Stimulated activated CD8-positive, alpha-beta memory T cell treated with anti-CD3 and anti-CD28 coated beads, Interleukin-4, amount 100 ng/mL, for 48 hours (primary cell): ENCODE results near the gene RAPGEF2.
"Not testable (repeated sequence)": the region's sequence is repeated elsewhere in the genome, so short reads cannot be mapped to it uniquely, and the experiment has no call there.

Experiments used
- DNase-seq: peaks from one replicate; pipeline ENCODE4 v3.0.0-alpha.2; 2020

Gene RAPGEF2

DNA sequence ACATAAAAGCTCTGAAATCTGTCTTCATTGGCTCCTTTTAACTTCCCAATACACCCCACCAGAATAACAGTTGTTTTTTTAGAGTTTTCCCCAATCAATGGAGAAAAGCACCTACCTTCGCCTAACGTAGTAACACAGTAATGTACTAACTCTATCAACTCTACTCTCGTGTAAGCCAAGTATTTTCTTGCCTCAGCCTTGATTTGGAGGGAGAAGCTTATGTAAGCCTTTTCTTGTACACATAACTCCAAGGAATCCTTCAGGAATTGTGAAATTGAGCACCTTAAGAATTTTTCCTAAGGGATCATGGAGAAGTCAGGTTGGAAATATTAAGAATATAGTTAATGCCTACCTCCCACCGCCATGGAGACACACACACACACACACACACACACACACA, 181.2 kb downstream of the RAPGEF2 start:
- DNase-seq = no peak

DNA sequence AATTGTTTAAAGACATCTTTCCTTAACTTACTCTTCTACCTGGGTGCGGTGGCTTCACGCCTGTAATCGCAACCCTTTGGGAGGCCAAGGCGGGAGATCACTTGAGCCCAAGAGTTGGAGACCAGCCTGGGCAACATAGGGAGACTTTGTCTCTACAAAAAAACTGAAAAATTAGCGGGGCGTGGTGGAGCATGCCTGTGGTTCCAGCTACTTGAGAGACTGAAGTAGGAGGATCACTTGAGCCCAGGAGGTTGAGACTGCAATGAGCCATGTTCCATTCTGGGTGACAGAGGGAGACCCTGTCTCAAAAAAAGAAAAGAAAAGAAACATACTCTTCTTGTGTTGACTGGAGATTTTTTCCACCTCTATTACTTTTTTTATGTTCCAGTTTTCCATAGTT, 181.9 kb downstream of the RAPGEF2 start:
- no peak for DNase-seq

DNA sequence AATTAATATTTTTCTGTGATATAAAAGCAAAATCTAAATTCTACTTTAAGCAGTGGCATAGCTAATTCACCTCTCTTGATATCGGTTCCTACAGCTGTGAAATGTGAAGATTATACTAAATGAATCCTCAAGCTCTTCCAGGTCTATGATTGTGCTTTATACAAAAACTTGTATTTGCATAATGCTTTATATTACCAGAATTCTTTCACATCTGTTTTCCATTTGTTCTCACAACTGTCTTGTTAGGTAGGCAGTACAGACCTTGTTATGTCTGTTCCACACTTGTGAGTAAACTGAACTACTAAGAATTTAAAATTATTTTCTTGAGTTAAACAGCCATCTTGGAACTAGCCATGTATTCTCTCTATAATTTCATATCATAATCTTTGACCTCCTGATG, 184.9 kb downstream of the RAPGEF2 start:
- DNase-seq = no peak

DNA sequence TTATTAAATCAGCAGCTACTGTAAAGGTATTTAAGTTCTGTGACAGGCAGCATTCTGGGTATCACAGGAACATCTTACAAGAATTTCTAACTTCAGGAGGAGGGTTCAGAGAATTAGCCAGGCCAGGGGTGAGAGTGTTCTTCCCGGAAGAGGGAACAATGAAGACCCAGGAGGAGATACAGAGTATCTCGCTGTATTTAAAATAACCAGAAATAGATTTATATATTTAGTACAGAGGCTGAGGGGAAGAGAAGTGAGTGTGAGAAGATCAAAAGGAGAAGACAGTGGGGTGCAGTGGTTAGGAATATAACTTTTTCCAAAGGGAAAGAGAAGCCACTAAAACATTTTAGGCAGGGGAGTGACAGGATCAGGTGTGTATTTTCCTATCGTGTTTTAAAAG, 186.8 kb downstream of the RAPGEF2 start:
- no peak for DNase-seq

DNA sequence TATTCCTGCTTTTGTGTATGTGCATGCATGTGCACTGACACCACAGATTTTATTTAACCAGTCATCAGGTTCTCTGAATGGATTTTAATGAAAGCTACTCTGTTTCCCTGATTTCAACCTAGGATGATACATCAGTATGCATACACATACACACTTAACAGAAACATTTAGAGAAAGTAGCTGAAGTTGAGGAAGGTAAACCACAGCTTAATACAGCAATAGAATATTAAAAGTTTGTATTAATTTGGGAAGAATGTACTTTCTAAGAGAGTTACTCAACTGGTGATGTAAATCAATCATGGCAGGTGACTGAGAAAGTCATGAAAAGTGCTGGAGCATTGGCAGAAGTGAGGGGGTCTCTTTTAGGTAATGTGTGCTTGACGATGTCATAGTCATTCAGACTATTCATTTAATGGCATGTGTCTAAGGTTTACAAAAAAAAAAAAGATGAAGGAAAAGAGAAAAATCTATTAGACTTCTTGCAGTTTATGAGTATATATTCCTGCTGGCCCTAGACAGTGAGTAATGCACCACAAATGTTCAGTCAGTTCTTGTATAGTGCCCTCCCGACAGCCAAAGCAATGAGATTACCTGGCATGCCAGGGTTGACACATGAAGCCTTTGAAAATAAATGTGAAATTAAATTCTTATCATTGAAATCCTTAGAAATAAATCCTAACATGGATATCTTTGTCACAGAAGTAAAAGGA, 187.6 kb downstream of the RAPGEF2 start:
- no peak for DNase-seq

DNA sequence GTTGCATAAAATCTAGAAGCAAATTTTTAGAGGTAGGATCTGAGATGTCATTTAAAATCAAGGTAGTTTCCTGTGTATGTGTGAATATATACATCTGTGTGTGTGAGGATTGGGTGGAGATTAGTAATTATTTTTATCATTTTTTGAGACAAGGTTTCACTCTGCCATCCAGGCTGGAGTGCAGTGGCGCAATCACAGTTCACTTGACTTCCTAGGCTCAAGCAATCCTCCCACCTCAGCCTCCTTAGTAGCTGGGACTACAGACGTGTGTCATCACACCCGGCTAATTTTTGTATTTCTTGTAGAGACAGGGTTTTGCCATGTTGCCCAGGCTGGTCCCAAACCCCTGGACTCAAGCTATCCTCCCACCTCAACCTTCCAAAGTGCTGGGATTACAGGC, 188.3 kb downstream of the RAPGEF2 start:
- DNase-seq = no peak

DNA sequence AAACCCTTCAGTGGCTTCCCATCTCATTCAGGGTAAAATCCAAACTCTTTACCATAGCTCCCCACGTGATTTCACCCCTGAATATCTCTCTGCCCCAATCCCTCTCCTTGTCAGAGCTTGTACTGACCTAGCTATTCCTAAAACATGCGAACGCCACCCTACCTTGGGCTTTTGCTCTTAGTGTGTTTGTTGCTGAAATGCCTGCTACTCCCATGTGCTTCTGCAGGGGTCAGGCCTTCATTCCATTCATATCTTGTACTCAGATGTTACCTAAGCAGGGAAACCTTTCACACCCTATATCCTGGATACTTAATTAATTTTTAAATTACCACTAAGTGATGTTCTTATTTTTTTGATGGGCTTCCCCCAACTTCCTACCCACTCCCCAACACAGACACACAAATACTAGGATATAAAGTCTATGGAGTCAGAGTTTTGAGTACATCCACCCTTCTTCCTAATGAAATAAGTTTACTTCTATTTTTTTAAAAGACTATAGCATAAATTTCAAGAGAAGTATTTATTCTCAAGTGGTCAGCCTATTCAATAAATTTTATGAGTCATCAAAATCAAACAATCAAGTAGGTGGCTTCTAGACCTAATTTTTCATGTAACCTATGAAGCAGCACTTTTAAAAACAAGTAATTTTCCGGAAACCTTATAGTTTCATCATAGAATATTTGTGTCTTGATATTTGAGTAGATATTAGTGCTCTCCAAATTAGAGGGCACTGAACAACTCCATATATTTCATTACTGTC, 189.4 kb downstream of the RAPGEF2 start:
- DNase-seq = no peak

DNA sequence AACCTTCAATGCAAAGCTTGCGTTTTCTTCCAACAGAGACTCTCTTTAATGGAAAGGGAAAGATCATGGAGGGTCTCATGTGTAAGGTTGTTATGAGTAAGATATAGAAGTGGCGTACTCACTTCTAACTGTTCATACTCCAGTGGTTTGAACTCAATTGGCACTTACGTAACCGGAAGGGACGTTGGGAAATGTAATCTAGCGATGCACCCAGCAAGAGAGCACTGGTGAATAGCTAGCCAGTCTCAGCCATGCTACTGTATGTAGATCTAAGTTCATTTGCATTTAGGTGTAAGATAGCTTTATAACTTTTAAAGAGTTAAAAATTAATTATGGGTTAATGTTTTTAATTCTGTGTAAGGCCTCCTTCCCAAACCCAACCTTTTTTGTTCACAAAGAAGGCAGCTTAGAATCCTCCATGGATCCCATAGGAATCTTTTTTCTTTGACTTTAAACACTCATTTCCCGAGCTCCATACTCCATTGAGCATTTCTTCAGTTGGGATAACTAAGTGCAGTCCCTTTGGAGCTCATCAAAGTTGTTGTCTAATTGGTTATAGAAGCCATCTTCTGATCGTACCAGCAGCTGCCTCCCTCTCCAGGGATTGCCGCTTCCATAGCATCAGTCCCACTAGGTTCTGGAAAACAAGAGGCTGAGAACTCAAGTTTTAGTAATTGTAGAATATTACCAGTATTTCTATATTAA, 191.1 kb downstream of the RAPGEF2 start:
- no peak for DNase-seq

DNA sequence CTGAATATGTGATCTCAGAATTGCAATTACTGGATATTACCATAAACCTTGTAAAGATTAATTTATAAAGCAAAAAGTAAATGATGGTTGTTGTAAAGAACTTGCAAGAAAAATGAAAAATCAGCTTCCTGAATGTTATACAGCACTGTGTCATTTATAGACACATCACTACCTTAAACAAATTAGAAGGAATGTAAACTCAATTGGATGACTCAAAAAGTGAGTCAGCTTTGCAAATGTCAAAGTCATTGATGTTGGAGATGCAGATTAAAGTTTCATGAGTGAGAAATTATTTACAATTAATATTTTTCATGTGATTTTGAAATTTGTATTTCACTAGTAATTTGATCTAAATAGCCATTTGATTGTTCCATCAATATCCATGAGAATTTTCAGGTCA, 193.2 kb downstream of the RAPGEF2 start:
- no peak for DNase-seq

DNA sequence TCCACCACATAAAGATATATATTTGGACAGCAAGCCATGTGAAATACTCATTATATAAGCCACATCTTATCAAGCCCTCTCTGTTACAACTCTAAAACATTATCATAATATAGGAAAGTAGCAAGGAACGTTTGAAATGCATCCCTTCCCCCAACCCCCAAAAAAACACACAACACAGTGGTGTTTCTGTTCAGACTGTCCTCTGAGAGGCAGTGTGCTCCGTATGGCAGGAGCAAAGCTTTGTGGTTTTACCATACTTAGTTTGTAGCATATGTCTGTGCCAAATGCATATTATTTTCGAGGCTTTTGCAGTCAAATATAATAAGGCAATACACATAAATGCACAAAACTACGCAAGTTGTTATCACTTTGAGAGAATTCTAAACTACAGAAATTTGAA, 194.2 kb downstream of the RAPGEF2 start:
- no peak for DNase-seq

DNA sequence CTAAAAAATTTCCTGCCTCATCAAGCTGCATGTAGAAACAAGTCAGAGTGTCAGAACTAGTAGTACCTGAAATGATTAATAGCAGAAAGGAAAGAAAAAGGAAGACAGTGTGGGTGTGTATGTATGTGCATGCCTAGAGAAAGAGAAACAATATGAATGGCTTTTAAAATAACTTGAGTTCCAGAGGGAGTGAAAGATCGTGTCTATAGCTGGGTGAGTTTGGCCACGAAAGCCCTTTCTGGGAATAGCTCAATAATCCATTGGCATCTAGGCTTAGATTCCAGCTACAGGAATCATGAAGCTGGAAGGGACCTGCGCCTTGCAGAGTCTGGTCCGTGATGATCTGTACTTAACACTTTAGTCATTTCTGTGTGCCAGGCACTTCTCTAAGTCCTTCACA, 195.6 kb downstream of the RAPGEF2 start:
- DNase-seq = no peak

DNA sequence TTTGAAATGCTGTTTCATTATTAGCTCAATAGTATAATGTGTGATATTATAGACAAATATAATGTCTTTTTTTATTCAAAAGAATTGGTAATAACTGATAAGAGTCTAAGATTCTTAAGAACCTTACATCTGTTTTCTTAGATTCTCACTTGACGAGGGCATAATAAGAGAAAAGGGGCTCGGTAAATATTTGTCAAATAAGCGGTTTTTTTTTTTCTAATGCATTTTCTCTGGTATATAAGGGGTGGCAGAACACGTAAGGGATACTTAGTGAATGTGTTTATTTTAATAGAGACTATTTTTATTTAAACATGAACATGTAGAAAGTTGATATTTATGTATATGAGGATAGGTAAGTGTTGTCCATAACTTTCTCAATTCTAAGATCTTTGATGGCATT, 200.6 kb downstream of the RAPGEF2 start:
- DNase-seq = no peak

DNA sequence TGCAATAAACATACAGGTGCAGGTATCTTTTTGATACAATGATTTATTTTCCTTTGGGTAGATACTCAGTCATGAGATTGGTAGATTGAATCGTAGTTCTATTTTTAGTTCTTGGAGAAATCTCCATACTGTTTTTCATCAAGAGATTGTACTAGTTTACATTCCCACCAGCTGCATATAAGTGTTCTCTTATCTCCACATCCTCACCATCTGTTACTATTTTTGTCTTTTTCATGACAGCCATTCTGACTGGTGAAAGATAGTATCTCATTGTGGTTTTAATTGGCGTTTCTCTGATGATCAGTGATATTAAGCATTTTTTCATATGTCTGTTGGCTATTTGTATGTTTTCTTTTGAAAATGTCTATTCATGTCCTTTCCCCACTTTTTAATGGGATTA, 202.2 kb downstream of the RAPGEF2 start:
- no peak for DNase-seq

DNA sequence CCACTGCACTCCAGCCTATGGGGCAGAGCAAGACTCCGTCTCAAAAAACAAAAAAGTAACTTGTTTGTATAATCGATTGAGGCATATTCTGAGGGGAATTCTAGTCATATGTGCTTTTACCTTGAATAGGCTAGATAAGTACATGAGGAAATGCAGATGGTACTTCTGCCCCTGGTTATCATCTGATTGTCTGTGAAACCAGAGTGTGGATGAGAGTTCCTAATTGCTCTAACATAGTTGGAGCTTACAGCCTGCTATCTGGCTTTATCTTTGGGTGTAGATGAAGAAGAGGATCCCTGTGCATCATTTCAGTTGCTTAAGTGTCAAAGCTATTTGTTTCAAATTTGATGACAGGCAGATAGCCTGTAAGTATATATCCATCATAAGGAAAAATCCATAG, 205.1 kb downstream of the RAPGEF2 start:
- no peak for DNase-seq

DNA sequence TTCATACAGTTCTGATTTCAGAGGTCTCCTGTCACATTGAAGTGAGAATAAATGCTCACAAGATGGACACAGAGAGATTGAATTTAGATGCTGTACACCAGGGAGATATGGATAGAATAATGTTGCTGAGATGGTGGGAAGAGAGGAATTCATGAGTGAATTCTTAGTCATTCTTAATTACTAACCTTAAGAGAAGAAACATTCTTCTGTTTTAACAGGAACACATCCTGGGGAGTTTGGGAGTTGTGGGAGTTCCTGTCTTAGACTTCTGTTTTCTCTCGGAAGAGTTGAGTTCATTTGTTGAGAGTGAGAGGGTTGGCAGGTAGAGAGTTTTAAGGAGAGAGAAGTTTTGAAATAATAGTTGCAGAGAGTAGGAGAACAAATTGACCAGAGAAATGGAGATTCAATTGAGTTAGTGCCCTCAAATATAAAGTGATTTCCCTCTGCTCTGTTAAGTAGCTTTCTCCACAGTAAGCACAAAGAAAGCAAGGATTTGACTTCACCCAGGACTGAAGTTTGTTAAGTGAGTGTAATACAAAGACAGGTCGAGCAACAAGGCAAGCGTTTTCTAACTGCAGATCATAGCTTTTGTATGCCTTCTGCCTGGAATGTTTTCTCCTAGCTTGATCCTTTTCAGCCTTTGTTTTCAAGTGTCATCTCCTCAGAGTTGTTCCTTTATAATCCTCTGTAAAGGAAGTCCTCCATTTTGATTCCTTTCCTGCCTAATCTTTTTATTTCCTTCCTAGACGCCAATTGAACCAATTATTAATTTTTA, 205.9 kb downstream of the RAPGEF2 start:
- no peak for DNase-seq

DNA sequence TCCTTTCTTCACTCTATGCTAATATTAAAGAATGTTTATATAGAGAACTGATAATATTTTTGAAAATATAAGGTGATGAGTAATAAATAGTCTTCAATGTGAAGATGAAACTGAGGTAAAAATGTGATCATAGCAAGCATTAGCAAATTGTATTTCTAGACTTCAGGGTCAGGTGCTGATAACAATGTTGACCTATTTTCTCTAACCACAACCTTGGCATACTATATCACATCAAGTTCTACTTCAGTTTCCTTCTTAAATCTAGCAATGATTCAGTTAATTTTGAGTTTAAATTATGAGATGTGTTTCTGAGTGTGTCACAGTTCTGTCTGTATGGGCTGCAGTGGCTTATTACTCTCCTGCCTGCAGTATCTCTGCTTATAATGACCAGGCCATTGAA, 209.4 kb downstream of the RAPGEF2 start:
- DNase-seq = no peak

DNA sequence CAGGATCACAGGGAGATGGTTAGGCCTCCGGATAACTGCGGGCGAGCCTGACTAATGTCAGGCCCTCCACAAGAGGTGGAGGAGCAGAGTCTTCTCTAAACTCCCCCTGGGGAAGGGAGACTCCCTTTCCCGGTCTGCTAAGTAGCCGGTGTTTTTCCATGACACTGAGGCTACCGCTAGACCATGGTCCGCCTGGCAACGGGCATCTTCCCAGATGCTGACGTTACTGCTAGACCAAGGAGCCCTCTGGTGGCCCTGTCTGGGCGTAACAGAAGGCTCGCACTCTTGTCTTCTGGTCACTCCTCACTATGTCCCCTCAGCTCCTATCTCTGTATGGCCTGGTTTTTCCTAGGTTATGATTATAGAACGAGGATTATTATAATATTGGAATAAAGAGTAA, 213.0 kb downstream of the RAPGEF2 start:
- DNase-seq = not testable (repeated sequence)

DNA sequence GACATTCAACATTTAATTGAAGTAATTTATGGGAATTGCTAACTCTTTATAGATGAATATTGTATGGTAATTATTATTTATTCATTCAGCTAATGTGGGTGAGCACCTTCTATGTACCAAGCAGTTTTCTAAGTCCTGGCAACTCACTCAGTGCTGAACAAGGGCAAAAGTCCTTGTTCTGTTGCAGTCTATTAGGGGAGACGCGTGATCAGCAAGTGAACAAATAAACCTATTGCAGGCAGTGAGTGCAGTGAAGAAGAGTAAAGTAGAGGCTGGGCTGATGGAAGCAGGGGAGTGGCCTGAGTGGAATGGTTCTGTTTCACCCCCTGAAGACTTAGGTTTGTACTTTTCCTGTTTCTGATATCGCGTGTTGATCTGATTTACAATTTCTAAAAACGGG, 214.3 kb downstream of the RAPGEF2 start:
- DNase-seq = no peak

DNA sequence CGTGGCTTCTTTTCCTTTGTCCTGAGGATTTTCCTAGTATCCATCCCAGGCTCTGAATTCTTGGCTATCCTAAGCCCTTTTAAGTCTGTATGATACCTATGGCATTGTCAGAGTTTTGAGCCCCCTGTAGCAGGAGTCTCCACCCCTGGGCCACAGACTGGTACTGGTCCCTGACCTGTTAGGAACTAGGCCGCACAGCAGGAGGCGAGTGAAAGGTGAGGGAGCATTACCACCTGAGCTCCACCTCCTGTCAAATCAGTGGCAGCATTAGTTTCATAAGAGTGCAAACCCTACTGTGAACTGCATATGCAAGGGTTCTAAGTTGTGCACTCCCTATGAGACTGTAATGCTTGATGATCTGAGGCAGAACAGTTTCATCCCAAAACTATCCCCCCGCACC, 216.1 kb downstream of the RAPGEF2 start:
- no peak for DNase-seq

DNA sequence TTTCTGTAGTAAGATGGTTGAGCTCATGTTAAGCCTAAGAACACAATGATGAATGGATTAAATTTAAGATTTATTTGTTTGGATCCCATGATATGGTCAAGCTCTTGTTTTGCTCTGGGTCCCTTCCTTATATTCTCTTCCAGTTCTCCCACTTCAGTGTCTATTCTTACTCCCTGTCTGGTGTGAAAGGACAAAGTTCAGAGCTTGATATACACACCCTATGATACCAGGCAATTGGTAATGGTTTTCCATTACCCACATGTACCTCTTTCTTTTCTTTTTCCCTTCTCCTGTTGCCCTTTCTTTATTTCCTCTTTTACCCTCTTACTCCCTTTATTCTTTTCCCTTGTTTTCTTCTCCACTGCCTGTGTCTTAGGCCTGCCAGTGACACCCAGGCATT, 223.6 kb downstream of the RAPGEF2 start:
- DNase-seq = no peak

DNA sequence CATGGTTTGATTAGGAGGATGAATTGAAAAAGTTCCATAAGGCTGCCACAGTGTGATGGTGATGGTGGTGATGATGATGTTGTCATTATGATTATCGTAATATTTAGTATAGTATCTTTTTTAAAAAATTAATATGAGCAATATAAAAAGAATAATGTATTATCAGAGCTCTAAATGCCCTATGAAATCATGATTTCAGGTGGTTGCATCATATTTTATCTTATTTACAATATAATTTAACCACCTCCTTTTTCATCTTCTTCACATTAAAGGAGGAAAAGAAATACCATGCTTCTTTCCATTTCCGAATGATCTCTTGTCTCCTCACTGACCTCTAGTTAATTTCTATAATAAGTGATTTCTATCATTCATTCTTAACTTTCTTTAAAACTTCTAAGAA, 225.9 kb downstream of the RAPGEF2 start:
- no peak for DNase-seq

DNA sequence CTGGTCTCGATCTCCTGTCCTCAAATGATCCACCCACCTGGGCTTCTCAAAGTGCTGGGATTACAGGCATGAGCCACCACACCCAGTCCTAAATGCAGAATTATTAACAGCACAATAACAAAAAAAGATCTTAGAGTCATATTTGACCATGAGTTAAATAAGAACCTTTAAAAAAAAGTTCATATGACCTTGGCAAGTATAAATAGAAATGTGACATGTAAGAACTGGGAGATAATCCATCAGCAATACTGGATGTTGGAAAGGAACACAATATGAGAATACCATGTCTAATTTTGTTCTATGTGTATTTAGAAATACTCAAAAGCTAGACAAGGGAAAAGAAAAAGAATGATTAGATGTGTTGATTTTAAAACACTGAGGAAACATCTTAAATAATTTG, 231.6 kb downstream of the RAPGEF2 start:
- DNase-seq = no peak

DNA sequence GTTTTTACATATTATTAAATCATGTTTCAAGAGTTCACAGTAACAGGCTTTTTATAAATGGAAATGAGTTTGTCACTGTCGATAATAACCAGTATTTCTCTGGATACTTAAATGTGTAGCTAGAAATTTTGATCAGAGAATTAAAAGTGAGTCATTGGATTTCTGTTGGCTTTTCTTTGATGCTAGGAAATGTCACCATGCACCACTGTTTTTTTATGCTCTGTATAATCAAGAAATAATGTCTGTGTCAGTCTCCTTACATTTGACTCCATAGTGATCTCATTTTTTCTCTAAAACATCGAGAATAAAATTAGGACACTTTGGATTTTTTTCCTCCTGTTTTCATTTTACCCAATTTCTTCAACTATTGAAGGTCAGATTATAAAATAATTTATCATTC, 234.2 kb downstream of the RAPGEF2 start:
- DNase-seq = no peak
